ENCODE results near the gene FBXO7. TPM values are rescaled to one million over a fixed set of nuclear protein-coding genes. Genes with fewer than 3 reads are reported as not detected.
"Not testable (repeated sequence)": the region's sequence is repeated elsewhere in the genome, so short reads cannot be mapped to it uniquely, and the experiment has no call there.

The FBXO7 gene
- total RNA-seq, 4 donors from 2014 or later = 197 to 321 (median 253) TPM

DNA sequence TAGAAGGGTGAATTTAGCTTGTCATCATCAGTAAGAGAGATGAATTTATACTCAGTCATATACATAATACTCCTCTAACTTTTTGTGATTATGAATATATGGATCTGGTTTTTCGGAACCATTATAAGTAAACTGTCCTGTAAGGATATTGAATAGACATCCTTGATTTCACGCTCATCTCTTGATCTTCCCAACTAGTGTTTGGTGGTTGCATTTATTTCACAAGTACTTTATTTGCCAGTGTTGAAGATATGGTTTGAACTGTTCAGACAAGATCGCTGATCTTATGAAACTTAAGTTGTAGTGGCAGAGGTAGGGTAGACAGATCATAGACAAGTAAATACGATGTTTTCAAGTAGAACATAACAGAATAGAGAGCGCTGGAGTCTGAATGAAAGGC lies 3.0 kb downstream of the FBXO7 start:
- DNase-seq = no peak
- peak overlapping the region; percentile 99 to 100 (median 99) for H3K27ac ChIP-seq
- peaks cover 17 to 43% of the 10 kb centered on the region in 2 donors for H3K4me1 ChIP-seq
- H3K27me3 ChIP-seq = no peaks in the 10 kb centered on the region
- TF ChIP-seq, protein P1, sequence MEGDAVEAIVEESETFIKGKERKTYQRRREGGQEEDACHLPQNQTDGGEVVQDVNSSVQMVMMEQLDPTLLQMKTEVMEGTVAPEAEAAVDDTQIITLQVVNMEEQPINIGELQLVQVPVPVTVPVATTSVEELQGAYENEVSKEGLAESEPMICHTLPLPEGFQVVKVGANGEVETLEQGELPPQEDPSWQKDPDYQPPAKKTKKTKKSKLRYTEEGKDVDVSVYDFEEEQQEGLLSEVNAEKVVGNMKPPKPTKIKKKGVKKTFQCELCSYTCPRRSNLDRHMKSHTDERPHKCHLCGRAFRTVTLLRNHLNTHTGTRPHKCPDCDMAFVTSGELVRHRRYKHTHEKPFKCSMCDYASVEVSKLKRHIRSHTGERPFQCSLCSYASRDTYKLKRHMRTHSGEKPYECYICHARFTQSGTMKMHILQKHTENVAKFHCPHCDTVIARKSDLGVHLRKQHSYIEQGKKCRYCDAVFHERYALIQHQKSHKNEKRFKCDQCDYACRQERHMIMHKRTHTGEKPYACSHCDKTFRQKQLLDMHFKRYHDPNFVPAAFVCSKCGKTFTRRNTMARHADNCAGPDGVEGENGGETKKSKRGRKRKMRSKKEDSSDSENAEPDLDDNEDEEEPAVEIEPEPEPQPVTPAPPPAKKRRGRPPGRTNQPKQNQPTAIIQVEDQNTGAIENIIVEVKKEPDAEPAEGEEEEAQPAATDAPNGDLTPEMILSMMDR (IDR thresholded peaks at IDR 0.05) = no peak
- no peak for TF ChIP-seq POLR2A (IDR thresholded peaks at IDR 0.05)
- no peaks in the 10 kb centered on the region for H3K9me3 ChIP-seq
- H3K36me3 ChIP-seq = no peaks in the 10 kb centered on the region
- 86 to 87% methylated on average over 5 of the region's 5 CpGs for WGBS, 2 donors
- intact Hi-C loops (cut with DNase I) = loop anchor here (10.0 kb wide), 1 partner anchor 273 kb away; the partner anchor contains the start of gene RFPL2
- H3K4me3 ChIP-seq (replicated peaks in 1 of 3) = peak overlapping the region in 1 of 3 donors; percentile 14

DNA sequence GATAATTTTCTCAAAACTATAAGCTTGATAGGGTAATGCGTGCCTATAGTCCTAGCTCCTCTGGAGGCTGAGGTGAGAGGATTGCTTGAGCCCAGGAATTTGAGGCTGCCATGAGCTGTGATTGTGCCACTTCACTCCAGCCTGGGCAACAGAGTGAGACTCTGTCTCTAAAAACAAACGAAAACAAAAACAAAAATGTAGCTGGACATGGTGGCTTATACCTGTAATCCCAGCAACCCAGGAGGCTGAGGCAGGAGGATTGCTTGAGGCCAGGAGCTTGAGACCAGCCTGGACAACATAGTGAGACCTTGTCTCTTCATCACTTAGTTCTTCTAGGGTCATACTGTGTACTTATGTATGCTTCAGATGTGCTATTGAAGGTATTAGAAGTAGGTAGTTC lies 3.9 kb downstream of the FBXO7 start:
- 98 to 100% methylated on average over 2 of the region's 2 CpGs for WGBS, 2 donors
- not testable (repeated sequence) for H3K27me3 ChIP-seq; H3K36me3 ChIP-seq; H3K9me3 ChIP-seq; H3K4me3 ChIP-seq (replicated peaks in 1 of 3); DNase-seq
- intact Hi-C loops (cut with DNase I) = loop anchor here (10.0 kb wide), 1 partner anchor 274 kb away; the partner anchor contains the start of gene RFPL2
- H3K4me1 ChIP-seq = peaks cover 21 to 51% of the 10 kb centered on the region in 2 donors
- peak overlapping the region in 2 of 3 donors; percentile 25 to 32 for H3K27ac ChIP-seq

- peaks cover 17 to 51% of the 10 kb centered on the region in 2 donors for H3K4me1 ChIP-seq
- no peaks in the 10 kb centered on the region for H3K9me3 ChIP-seq
- intact Hi-C loops (cut with DNase I) = loop anchor here (10.0 kb wide), 1 partner anchor 274 kb away; the partner anchor contains the start of gene RFPL2
- H3K27me3 ChIP-seq = no peaks in the 10 kb centered on the region
- H3K27ac ChIP-seq = peak overlapping the region in 2 of 3 donors; percentile 25 to 32
- no peak for DNase-seq
- TF ChIP-seq, protein P1 (IDR thresholded peaks at IDR 0.05) = no peak
- WGBS, 2 donors = 96 to 97% methylated on average over 3 of the region's 3 CpGs
- H3K36me3 ChIP-seq = no peaks in the 10 kb centered on the region
- no peak overlapping the region for H3K4me3 ChIP-seq (replicated peaks in 1 of 3)
These were observed 4.4 kb downstream of the FBXO7 start for GRCh38 chr22:32478994-32479393.

DNA sequence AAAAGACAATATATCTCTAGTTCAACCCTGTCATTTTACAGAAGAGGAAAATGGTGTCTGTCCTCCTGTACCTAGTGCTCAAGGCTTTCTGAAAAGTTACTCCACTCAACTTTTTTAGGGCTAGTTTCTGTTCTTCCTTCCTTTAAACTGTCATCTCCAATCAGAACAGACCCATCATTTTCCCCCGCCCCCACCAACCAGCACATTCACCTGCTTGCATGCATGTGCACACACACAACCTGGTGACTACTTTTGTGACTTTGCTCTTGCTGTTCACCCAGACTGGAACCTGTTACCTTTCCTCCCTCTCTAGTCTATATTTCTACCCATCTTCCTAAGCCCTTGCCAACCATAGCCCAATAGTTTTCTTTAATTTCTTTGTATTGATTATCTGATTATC lies 5.6 kb downstream of the FBXO7 start:
- peaks cover 3 to 5% of the 10 kb centered on the region in 2 donors for H3K36me3 ChIP-seq
- H3K4me1 ChIP-seq = peaks cover 15 to 54% of the 10 kb centered on the region in 2 donors
- TF ChIP-seq, protein P1 (IDR thresholded peaks at IDR 0.05) = no peak
- TF ChIP-seq POLR2A (IDR thresholded peaks at IDR 0.05) = no peak
- intact Hi-C loops (cut with DNase I) = no loop called here
- no peak for DNase-seq
- no peaks in the 10 kb centered on the region for H3K27me3 ChIP-seq
- H3K9me3 ChIP-seq = no peaks in the 10 kb centered on the region
- no peak overlapping the region for H3K4me3 ChIP-seq (replicated peaks in 1 of 3)
- WGBS, 2 donors = 100% methylated on average over 1 of the region's 1 CpG
- H3K27ac ChIP-seq = no peak overlapping the region

DNA sequence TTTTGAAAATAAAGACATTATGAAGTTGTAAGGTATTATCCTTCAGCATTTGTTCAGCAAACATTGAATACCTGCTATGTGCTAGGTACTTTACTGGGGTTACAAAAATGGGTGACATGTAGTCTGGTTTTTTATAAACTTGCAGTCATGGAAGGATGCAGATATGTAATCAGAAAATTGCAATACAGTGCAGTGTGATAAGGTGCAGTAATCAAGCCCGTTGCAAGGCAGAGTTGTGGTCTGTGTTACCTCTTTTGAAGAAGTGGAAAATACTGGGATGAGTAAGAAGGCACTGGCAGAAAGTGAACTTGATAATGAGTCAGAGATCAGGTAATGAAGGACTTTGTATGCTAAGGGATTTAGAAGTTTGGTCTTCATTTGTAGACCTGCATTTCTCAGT lies 8.1 kb downstream of the FBXO7 start:
- intact Hi-C loops (cut with DNase I) = no loop called here
- H3K36me3 ChIP-seq = peaks cover 22 to 24% of the 10 kb centered on the region in 2 donors
- peaks cover 9 to 50% of the 10 kb centered on the region in 2 donors for H3K4me1 ChIP-seq
- H3K9me3 ChIP-seq = no peaks in the 10 kb centered on the region
- no peak overlapping the region for H3K27ac ChIP-seq
- H3K27me3 ChIP-seq = no peaks in the 10 kb centered on the region
- 76 to 87% methylated on average over 1 of the region's 1 CpG for WGBS, 2 donors
- no peak overlapping the region for H3K4me3 ChIP-seq (replicated peaks in 1 of 3)
- DNase-seq = no peak
- TF ChIP-seq, protein P1 (IDR thresholded peaks at IDR 0.05) = no peak
- no peak for TF ChIP-seq POLR2A (IDR thresholded peaks at IDR 0.05)

All from thyroid gland (tissue), 4 donors.